IMR-90 (cell line): ENCODE data around the gene ATP1B4. TPM values are rescaled to one million over a fixed set of nuclear protein-coding genes. Genes with fewer than 3 reads are reported as not detected.

Experiments used
- ATAC-seq: fragments of 200-7000 bp; cut with Tn5 transposase; 2 replicates; pipeline ENCODE4 v1.9.1; 2020; ENCODE audit warnings: low read depth, mild to moderate bottlenecking, moderate library complexity
- BruUV-seq: library from RNA; stranded (reverse); fragments of 400-500 nt; replicated peaks from 2 replicates; lab custom pipeline; 2021; lab: Mats Ljungman, UMichigan
- CTCF ChIA-PET: fragments of 300-600 bp; formaldehyde crosslinking; extraction: SDS; loops from one replicate; lab custom pipeline; 2021; ENCODE audit warnings: antibody characterized with exemption; lab: Yijun Ruan, JAX
- POLR2A ChIA-PET: fragments of 300-600 bp; sonication (Branson Sonifier 250); formaldehyde crosslinking; loops from one replicate; lab custom pipeline; 2022; ENCODE audit warnings: antibody characterized with exemption; ENCODE audit not compliant: unreplicated experiment; lab: Charles Lee
- DNase-seq: peaks from one replicate; pipeline ENCODE4 v3.0.0; 2013
- H2AFZ ChIP-seq: replicated peaks from 2 replicates; pipeline ENCODE3; 2013; ENCODE audit warnings: low read length, mild to moderate bottlenecking; ENCODE audit not compliant: poor library complexity
- H2AK5ac ChIP-seq: 2 replicates; pipeline ENCODE4 v1.6.1; 2013; ENCODE audit warnings: low read depth, low read length, inconsistent platforms
- H2AK9ac ChIP-seq: replicated peaks from 2 replicates; pipeline ENCODE3; 2013; ENCODE audit warnings: mild to moderate bottlenecking, low read depth, low read length, moderate library complexity; ENCODE audit not compliant: poor library complexity
- H2BK120ac ChIP-seq: 2 replicates; pipeline ENCODE4 v1.6.1; 2013; ENCODE audit warnings: low read depth, low read length, inconsistent platforms
- H2BK15ac ChIP-seq: 3 replicates; pipeline ENCODE4 v1.6.1; 2013; ENCODE audit warnings: low read depth, low read length, inconsistent platforms
- H2BK20ac ChIP-seq: 2 replicates; pipeline ENCODE4 v1.6.1; 2013; ENCODE audit warnings: low read depth, mild to moderate bottlenecking, inconsistent platforms, low read length, moderate library complexity
- H2BK5ac ChIP-seq: 2 replicates; pipeline ENCODE4 v1.6.1; 2013; ENCODE audit warnings: mild to moderate bottlenecking, low read depth, low read length, inconsistent platforms; ENCODE audit not compliant: poor library complexity, severe bottlenecking
- H3K14ac ChIP-seq: replicated peaks from 2 replicates; pipeline ENCODE4 v1.6.1; 2013; ENCODE audit warnings: low read depth, low read length, inconsistent platforms
- H3K18ac ChIP-seq: 2 replicates; pipeline ENCODE4 v1.6.1; 2013; ENCODE audit warnings: low read depth, low read length, control low read depth
- H3K23ac ChIP-seq: 2 replicates; pipeline ENCODE4 v1.6.1; 2013; ENCODE audit warnings: low read depth, low read length, inconsistent platforms
- H3K27ac ChIP-seq: 2 replicates; pipeline ENCODE4 v1.5.1; 2013; ENCODE audit warnings: mild to moderate bottlenecking, control low read depth, low read length; ENCODE audit not compliant: insufficient read depth
- H3K27me3 ChIP-seq: 2 replicates; pipeline ENCODE4 v1.6.1; 2013; ENCODE audit warnings: low read length; ENCODE audit not compliant: control insufficient read depth, insufficient read depth
- H3K36me3 ChIP-seq: 2 replicates; pipeline ENCODE4 v1.6.1; 2013; ENCODE audit warnings: low read length, mixed read lengths; ENCODE audit not compliant: control insufficient read depth, insufficient read depth
- H3K4ac ChIP-seq: 2 replicates; pipeline ENCODE4 v1.6.1; 2013; ENCODE audit warnings: low read depth, low read length, inconsistent platforms
- H3K4me1 ChIP-seq: 2 replicates; pipeline ENCODE4 v1.6.1; 2013; ENCODE audit warnings: low read length, mixed read lengths; ENCODE audit not compliant: control insufficient read depth, insufficient read depth
- H3K4me2 ChIP-seq: 2 replicates; pipeline ENCODE4 v1.6.1; 2013; ENCODE audit warnings: low read depth, mild to moderate bottlenecking, control low read depth, low read length, moderate library complexity
- H3K4me3 ChIP-seq: 2 replicates; pipeline ENCODE4 v1.5.1; 2013; ENCODE audit warnings: low read depth, mild to moderate bottlenecking, control low read depth, low read length, moderate library complexity; ENCODE audit not compliant: insufficient read depth
- H3K56ac ChIP-seq: 2 replicates; pipeline ENCODE4 v1.6.1; 2013; ENCODE audit warnings: low read length, inconsistent platforms; ENCODE audit not compliant: insufficient read depth; ENCODE audit errors: extremely low read depth
- H3K79me1 ChIP-seq, 2 experiments: 2 replicates each; pipeline ENCODE4 v1.6.1; 2013; ENCODE audit warnings: low read length in 2 of 2, inconsistent platforms in 1 of 2, low read depth in 1 of 2
- H3K9ac ChIP-seq: 2 replicates; pipeline ENCODE4 v1.6.1; 2013; ENCODE audit warnings: low read depth, low read length, control low read depth
- H3K9me1 ChIP-seq: 2 replicates; pipeline ENCODE4 v1.6.1; 2013; ENCODE audit warnings: low read length, inconsistent platforms; ENCODE audit not compliant: insufficient read depth
- H3K9me3 ChIP-seq: 2 replicates; pipeline ENCODE4 v1.6.1; 2013; ENCODE audit warnings: low read length; ENCODE audit not compliant: control insufficient read depth, insufficient read depth
- H4K20me1 ChIP-seq: 2 replicates; pipeline ENCODE4 v1.6.1; 2013; ENCODE audit warnings: low read length, inconsistent platforms; ENCODE audit not compliant: insufficient read depth
- H4K5ac ChIP-seq: 2 replicates; pipeline ENCODE4 v1.6.1; 2013; ENCODE audit warnings: mild to moderate bottlenecking, low read depth, low read length, control low read depth
- H4K8ac ChIP-seq, 2 experiments: 2 replicates each; pipeline ENCODE4 v1.6.1; 2013; ENCODE audit warnings: low read depth in 2 of 2, low read length in 2 of 2, control low read depth in 1 of 2, inconsistent platforms in 1 of 2
- H4K91ac ChIP-seq: 2 replicates; pipeline ENCODE4 v1.6.1; 2013; ENCODE audit warnings: low read depth, low read length, inconsistent platforms; ENCODE audit not compliant: insufficient read depth
- BHLHE40 ChIP-seq: fragments of 150-350 bp; IDR thresholded peaks from 2 replicates; pipeline ENCODE4 v1.6.1; 2016; ENCODE audit warnings: mild to moderate bottlenecking, low read depth, low read length
- CEBPB ChIP-seq: IDR thresholded peaks from 2 replicates; pipeline ENCODE4 v1.6.1; 2012; ENCODE audit warnings: low read depth, low read length, improper control_type of control experiment
- CHD1 ChIP-seq: IDR thresholded peaks from 2 replicates; pipeline ENCODE4 v1.6.1; 2012; ENCODE audit warnings: low read depth, low read length, improper control_type of control experiment
- FOS ChIP-seq: fragments of 150-350 bp; IDR thresholded peaks from 2 replicates; pipeline ENCODE4 v1.6.1; 2016; ENCODE audit warnings: low read depth, low read length
- MAFK ChIP-seq: IDR thresholded peaks from 2 replicates; pipeline ENCODE4 v1.6.1; 2012; ENCODE audit warnings: low read depth, low read length, improper control_type of control experiment
- MAZ ChIP-seq: IDR thresholded peaks from 2 replicates; pipeline ENCODE4 v1.6.1; 2012; ENCODE audit warnings: low read depth, mild to moderate bottlenecking, low read length, improper control_type of control experiment, moderate library complexity, borderline replicate concordance
- MXI1 ChIP-seq: IDR thresholded peaks from 2 replicates; pipeline ENCODE4 v1.6.1; 2012; ENCODE audit warnings: low read depth, mild to moderate bottlenecking, low read length, moderate library complexity, borderline replicate concordance
- NFE2L2 ChIP-seq: fragments of 150-350 bp; IDR thresholded peaks from 2 replicates; pipeline ENCODE4 v1.6.1; 2016; ENCODE audit warnings: low read depth, mild to moderate bottlenecking, low read length
- POLR2A ChIP-seq: IDR thresholded peaks from 2 replicates; pipeline ENCODE4 v1.6.1; 2012; ENCODE audit warnings: mild to moderate bottlenecking, low read depth, low read length
- RAD21 ChIP-seq: IDR thresholded peaks from 2 replicates; pipeline ENCODE4 v1.6.1; 2012; ENCODE audit warnings: low read length, improper control_type of control experiment
- RCOR1 ChIP-seq: IDR thresholded peaks from 2 replicates; pipeline ENCODE4 v1.6.1; 2012; ENCODE audit warnings: mild to moderate bottlenecking, low read length, improper control_type of control experiment; ENCODE audit not compliant: insufficient replicate concordance
- RFX5 ChIP-seq: IDR thresholded peaks from 2 replicates; pipeline ENCODE4 v1.8.0; 2012; ENCODE audit warnings: low read depth, mild to moderate bottlenecking, low read length, moderate library complexity
- SMC3 ChIP-seq: fragments of 150-350 bp; IDR thresholded peaks from 2 replicates; pipeline ENCODE4 v1.6.1; 2016; ENCODE audit warnings: low read depth, mild to moderate bottlenecking, antibody characterized with exemption, low read length, moderate library complexity
- dilution Hi-C: fragments of 300-500 bp; cut with HindIII; formaldehyde crosslinking; loops from one replicate; pipeline ENCODE4 v1.14.3; 2018; ENCODE audit warnings: low sequenced_read_pairs; ENCODE audit not compliant: unreplicated experiment
- in situ Hi-C: fragments of 300-500 bp; cut with MboI; formaldehyde crosslinking; loops from 3 replicates; pipeline ENCODE4 v1.14.3; 2019; ENCODE audit warnings: low sequenced_read_pairs, inconsistent platforms, mixed read lengths
- intact Hi-C: fragments of 100-400 bp; cut with micrococcal nuclease; formaldehyde crosslinking; loops from 2 replicates; pipeline ENCODE4 v1.10.0; 2022
- polyA plus RNA-seq, 3 experiments: library from polyadenylated mRNA; depleted of rRNA; stranded (reverse); fragments of >200 nt; gene quantifications; 2 replicates each; pipeline ENCODE4 v1.2.3, GENCODE V29; 2012; ENCODE audit warnings: low replicate concordance in 1 of 3
- total RNA-seq: library from RNA; depleted of rRNA; stranded (reverse); fragments of >200 nt; gene quantifications from 2 replicates; pipeline ENCODE4 v1.2.3, GENCODE V29; 2012
- TF ChIP-seq, protein P1 (sequence below): conservative IDR thresholded peaks from 2 replicates; pipeline ENCODE4 v1.5.1; 2012; ENCODE audit warnings: mild to moderate bottlenecking, low read depth, low read length, improper control_type of control experiment
- TF ChIP-seq, protein P2 (sequence below): fragments of 150-350 bp; IDR thresholded peaks from 2 replicates; pipeline ENCODE4 v1.6.1; 2017; ENCODE audit warnings: mild to moderate bottlenecking, antibody characterized with exemption, low read length, low read depth
- TF ChIP-seq, protein P3 (sequence below): fragments of 150-350 bp; IDR thresholded peaks from 2 replicates; pipeline ENCODE4 v1.6.1; 2016; ENCODE audit warnings: low read depth, mild to moderate bottlenecking, low read length, moderate library complexity, borderline replicate concordance

ATP1B4 gene
- total and polyA plus RNA-seq, 2 of the 4 experiments (the other 2 are of a cell fraction): not detected

- dilution Hi-C loops: no loop called here
- H3K4me2 ChIP-seq: no peak overlapping the region
- H3K4me1 ChIP-seq: no peaks in the 10 kb centered on the region
- no peak overlapping the region for H3K18ac ChIP-seq
- H3K79me1 ChIP-seq: no peaks in the 10 kb centered on the region
- no peak overlapping the region for H2BK5ac ChIP-seq
- no peak for DNase-seq
- no peaks in the 10 kb centered on the region for H3K27me3 ChIP-seq
- H2BK120ac ChIP-seq: no peak overlapping the region
- no peak overlapping the region for H4K8ac ChIP-seq
- no peak overlapping the region for H3K4ac ChIP-seq
- H3K56ac ChIP-seq: no peak overlapping the region
- H3K27ac ChIP-seq: no peak overlapping the region
- H3K23ac ChIP-seq: no peak overlapping the region
- no TSS peak for BruUV-seq
- no peaks in the 10 kb centered on the region for H3K36me3 ChIP-seq
- no peak overlapping the region for H4K5ac ChIP-seq
- no peak overlapping the region for H2AK5ac ChIP-seq
- H3K9ac ChIP-seq: no peak overlapping the region
- H2BK15ac ChIP-seq: no peak overlapping the region
- H3K4me3 ChIP-seq: no peak overlapping the region
- H3K9me3 ChIP-seq: no peaks in the 10 kb centered on the region
- POLR2A ChIA-PET: no interaction called here
- no peak overlapping the region for H4K91ac ChIP-seq
- H2AFZ ChIP-seq: no peak overlapping the region
- no peak overlapping the region for H2BK20ac ChIP-seq
- ATAC-seq: no peak
- CTCF ChIA-PET: no interaction called here
- no peak for TF ChIP-seq MXI1
- no peak for TF ChIP-seq FOS
- no peak for TF ChIP-seq CEBPB
- TF ChIP-seq RFX5: no peak
- no peak for TF ChIP-seq MAFK
- TF ChIP-seq RAD21: no peak
- TF ChIP-seq, protein P1, sequence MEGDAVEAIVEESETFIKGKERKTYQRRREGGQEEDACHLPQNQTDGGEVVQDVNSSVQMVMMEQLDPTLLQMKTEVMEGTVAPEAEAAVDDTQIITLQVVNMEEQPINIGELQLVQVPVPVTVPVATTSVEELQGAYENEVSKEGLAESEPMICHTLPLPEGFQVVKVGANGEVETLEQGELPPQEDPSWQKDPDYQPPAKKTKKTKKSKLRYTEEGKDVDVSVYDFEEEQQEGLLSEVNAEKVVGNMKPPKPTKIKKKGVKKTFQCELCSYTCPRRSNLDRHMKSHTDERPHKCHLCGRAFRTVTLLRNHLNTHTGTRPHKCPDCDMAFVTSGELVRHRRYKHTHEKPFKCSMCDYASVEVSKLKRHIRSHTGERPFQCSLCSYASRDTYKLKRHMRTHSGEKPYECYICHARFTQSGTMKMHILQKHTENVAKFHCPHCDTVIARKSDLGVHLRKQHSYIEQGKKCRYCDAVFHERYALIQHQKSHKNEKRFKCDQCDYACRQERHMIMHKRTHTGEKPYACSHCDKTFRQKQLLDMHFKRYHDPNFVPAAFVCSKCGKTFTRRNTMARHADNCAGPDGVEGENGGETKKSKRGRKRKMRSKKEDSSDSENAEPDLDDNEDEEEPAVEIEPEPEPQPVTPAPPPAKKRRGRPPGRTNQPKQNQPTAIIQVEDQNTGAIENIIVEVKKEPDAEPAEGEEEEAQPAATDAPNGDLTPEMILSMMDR: no peak
- no peak for TF ChIP-seq CHD1
- TF ChIP-seq NFE2L2: no peak
- no peak for TF ChIP-seq RCOR1
- TF ChIP-seq SMC3: no peak
- no peak for TF ChIP-seq BHLHE40
- TF ChIP-seq, protein P2, sequence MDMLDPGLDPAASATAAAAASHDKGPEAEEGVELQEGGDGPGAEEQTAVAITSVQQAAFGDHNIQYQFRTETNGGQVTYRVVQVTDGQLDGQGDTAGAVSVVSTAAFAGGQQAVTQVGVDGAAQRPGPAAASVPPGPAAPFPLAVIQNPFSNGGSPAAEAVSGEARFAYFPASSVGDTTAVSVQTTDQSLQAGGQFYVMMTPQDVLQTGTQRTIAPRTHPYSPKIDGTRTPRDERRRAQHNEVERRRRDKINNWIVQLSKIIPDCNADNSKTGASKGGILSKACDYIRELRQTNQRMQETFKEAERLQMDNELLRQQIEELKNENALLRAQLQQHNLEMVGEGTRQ: no peak
- TF ChIP-seq POLR2A: no peak
- TF ChIP-seq MAZ: no peak
- TF ChIP-seq, protein P3, sequence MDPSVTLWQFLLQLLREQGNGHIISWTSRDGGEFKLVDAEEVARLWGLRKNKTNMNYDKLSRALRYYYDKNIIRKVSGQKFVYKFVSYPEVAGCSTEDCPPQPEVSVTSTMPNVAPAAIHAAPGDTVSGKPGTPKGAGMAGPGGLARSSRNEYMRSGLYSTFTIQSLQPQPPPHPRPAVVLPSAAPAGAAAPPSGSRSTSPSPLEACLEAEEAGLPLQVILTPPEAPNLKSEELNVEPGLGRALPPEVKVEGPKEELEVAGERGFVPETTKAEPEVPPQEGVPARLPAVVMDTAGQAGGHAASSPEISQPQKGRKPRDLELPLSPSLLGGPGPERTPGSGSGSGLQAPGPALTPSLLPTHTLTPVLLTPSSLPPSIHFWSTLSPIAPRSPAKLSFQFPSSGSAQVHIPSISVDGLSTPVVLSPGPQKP: no peak
- H3K14ac ChIP-seq: no peak overlapping the region
- H3K9me1 ChIP-seq: no peaks in the 10 kb centered on the region
- H4K20me1 ChIP-seq: no peaks in the 10 kb centered on the region
- in situ Hi-C loops: no loop called here
- intact Hi-C loops: no loop called here
- H2AK9ac ChIP-seq: no peak overlapping the region
Observed at GRCh38 chrX:120336899-120337298, 25.0 kb upstream of the ATP1B4 start.
